Left lung (tissue), 10 donors: ENCODE results near the gene EEPD1. TPM values are rescaled to one million over a fixed set of nuclear protein-coding genes. Genes with fewer than 3 reads are reported as not detected.

ENCODE experiments used
- ATAC-seq: fragments of 200-7000 bp; cut with Tn5 transposase; one replicate; pipeline ENCODE4 v1.9.1; 2020; ENCODE audit warnings: moderate library complexity
- DNase-seq, 4 donors: peaks; one replicate each; pipeline ENCODE4 v3.0.0-alpha.2; 2013 to 2020
- H3K27ac ChIP-seq, 2 donors: fragments of 200-600 bp; sonication (generic) in 1 of 2; one replicate each; pipeline versions ENCODE4 v1.5.0 to v1.8.0; 2020 to 2021
- H3K27me3 ChIP-seq, 2 donors: fragments of 200-600 bp; sonication (generic) in 1 of 2; one replicate each; pipeline versions ENCODE4 v1.5.0 to v1.8.0; 2020 to 2021
- H3K36me3 ChIP-seq, 2 donors: fragments of 200-600 bp; sonication (generic) in 1 of 2; one replicate each; pipeline versions ENCODE4 v1.5.0 to v1.8.0; 2020 to 2021
- H3K4me1 ChIP-seq, 2 donors: fragments of 200-600 bp; one replicate each; pipeline ENCODE4 v1.8.0; 2021
- H3K4me3 ChIP-seq, 2 donors: fragments of 200-600 bp; sonication (generic) in 1 of 2; one replicate each; pipeline versions ENCODE4 v1.5.0 to v1.8.0; 2020 to 2021; ENCODE audit warnings: mild to moderate bottlenecking in 1 of 2
- H3K9me3 ChIP-seq, 2 donors: fragments of 200-600 bp; sonication (generic) in 1 of 2; one replicate each; pipeline versions ENCODE4 v1.5.0 to v1.8.0; 2020 to 2021
- CTCF ChIP-seq, 2 donors: fragments of 200-600 bp; sonication (generic) in 1 of 2; IDR thresholded peaks; one replicate each; pipeline versions ENCODE4 v1.5.0 to v1.8.0; 2021; ENCODE audit warnings: antibody characterized with exemption in 2 of 2
- intact Hi-C, 2 donors: fragments of 100-400 bp; cut with DNase I; formaldehyde crosslinking; loops; one replicate each; pipeline versions ENCODE4 v1.11.2 to v1.14.2; 2022
- polyA plus RNA-seq, 6 donors: library from polyadenylated mRNA; unstranded; fragments of 120-200 nt; gene quantifications; one replicate each; pipeline ENCODE4 v1.2.1, GENCODE V29; 2013; ENCODE audit not compliant: insufficient read length in 6 of 6
- total RNA-seq, 2 donors: library from RNA; stranded (reverse); fragmentation: NEBNext Ultra II Directional; extraction: Animal tissue kit (Norgen Biotek cat#: 25700); gene quantifications; one replicate each; pipeline ENCODE4 v1.2.1, GENCODE V29; 2021
- donor health status: DM: no; HTN: yes; CAD: no.
- donor health status: DM: no; HTN: no; CAD: no.

The EEPD1 gene
- total and polyA plus RNA-seq, 8 donors, result 7.8 to 22.8 (median 19.0) TPM

GRCh38 chr7:36176697-36177096 lies 23.6 kb downstream of the EEPD1 start:
- Histone ChIP-seq H3K27me3 (no peaks in the 10 kb centered on the region), H3K4me3 (no peak overlapping the region), H3K4me1 (peaks cover 0 to 31% of the 10 kb centered on the region in 2 donors), H3K9me3 (no peaks in the 10 kb centered on the region), H3K36me3 (no peaks in the 10 kb centered on the region), H3K27ac (no peak overlapping the region)
- TF ChIP-seq CTCF (IDR thresholded peaks at IDR 0.05), result no peak
- intact Hi-C loops, result no loop called here
- DNase-seq, result no peak
- no peak for ATAC-seq

GRCh38 chr7:36180121-36180520 lies 27.1 kb downstream of the EEPD1 start:
- no peaks in the 10 kb centered on the region for H3K36me3 ChIP-seq
- ATAC-seq, result no peak
- no peak overlapping the region for H3K27ac ChIP-seq
- no peaks in the 10 kb centered on the region for H3K9me3 ChIP-seq
- no peak overlapping the region for H3K4me3 ChIP-seq
- no peaks in the 10 kb centered on the region for H3K27me3 ChIP-seq
- peaks cover 0 to 39% of the 10 kb centered on the region in 2 donors for H3K4me1 ChIP-seq
- TF ChIP-seq CTCF (IDR thresholded peaks at IDR 0.05), result no peak
- no peak for DNase-seq
- intact Hi-C loops, result no loop called here

DNA sequence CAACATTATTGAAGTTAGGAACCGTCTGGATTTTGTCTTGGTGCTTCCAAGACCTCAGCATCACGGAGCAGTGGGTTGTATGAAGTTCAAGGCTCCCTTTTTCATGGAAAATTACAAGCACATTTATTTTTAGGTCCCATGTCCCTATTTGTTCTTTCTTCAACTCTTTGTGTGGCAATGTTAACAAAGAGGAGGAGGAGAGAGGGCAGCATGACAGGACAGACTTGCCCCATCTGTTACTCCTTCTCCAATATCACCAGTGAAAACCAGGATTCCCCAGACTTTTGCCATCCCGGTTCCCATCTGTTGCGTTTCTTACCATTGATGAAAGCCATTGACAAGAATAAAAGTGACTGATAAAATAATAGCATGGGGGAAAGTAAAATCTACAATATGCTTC lies 28.6 kb downstream of the EEPD1 start:
- H3K27ac ChIP-seq, result no peak overlapping the region
- H3K4me3 ChIP-seq, result no peak overlapping the region
- no peak for TF ChIP-seq CTCF (IDR thresholded peaks at IDR 0.05)
- ATAC-seq (no peak), DNase-seq (no peak)
- H3K4me1 ChIP-seq, result peaks cover 0 to 34% of the 10 kb centered on the region in 2 donors
- H3K9me3 ChIP-seq, result no peaks in the 10 kb centered on the region
- intact Hi-C loops, result no loop called here
- H3K27me3 ChIP-seq, result no peaks in the 10 kb centered on the region
- no peaks in the 10 kb centered on the region for H3K36me3 ChIP-seq

- Histone ChIP-seq H3K36me3 (no peaks in the 10 kb centered on the region), H3K9me3 (no peaks in the 10 kb centered on the region), H3K27me3 (no peaks in the 10 kb centered on the region), H3K4me1 (peaks cover 0 to 36% of the 10 kb centered on the region in 2 donors), H3K4me3 (no peak overlapping the region), H3K27ac (no peak overlapping the region)
- TF ChIP-seq CTCF (IDR thresholded peaks at IDR 0.05), result no peak
- no peak for ATAC-seq
- intact Hi-C loops, result no loop called here
- DNase-seq, result peak in 1 of 4 donors; percentile 20
Measured at GRCh38 chr7:36182854-36183604, 30.0 kb downstream of the EEPD1 start.

- intact Hi-C loops, result no loop called here
Measured at GRCh38 chr7:36185092-36185491, 32.0 kb downstream of the EEPD1 start.

More at GRCh38 chr7:36185092-36185491, 32.0 kb downstream of the EEPD1 start:
- H3K27me3 ChIP-seq, result no peaks in the 10 kb centered on the region
- no peak for TF ChIP-seq CTCF (IDR thresholded peaks at IDR 0.05)
- no peaks in the 10 kb centered on the region for H3K9me3 ChIP-seq
- peaks cover 0 to 32% of the 10 kb centered on the region in 2 donors for H3K4me1 ChIP-seq
- DNase-seq, result no peak
- H3K27ac ChIP-seq, result no peak overlapping the region
- no peak overlapping the region for H3K4me3 ChIP-seq
- H3K36me3 ChIP-seq, result no peaks in the 10 kb centered on the region
- no peak for ATAC-seq
